Measurements from ENCODE around the gene CRYBB2.
"Not testable (repeated sequence)": the region's sequence is repeated elsewhere in the genome, so short reads cannot be mapped to it uniquely, and the experiment has no call there.

Gene CRYBB2

DNA sequence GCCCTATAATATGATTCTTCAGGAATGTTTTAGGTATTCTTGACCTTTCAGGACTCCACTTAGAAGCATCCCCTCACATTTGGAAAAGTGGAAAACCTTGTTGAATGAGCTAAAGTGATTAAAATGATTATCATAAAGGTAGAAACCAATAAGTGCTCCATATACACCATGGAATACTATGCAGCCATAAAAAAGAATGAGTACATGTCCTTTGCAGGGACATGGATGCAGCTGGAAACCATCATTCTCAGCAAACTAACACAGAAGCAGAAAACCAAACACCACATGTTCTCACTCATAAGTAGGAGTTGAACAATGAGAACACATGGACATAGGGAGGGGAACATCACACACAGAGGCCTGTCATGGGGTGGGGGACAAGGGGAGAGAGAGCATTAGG is 14.3 kb downstream of the CRYBB2 start:
- not testable (repeated sequence) for DNase-seq (ENCODE audit: low read depth in 3 of 3)

DNA sequence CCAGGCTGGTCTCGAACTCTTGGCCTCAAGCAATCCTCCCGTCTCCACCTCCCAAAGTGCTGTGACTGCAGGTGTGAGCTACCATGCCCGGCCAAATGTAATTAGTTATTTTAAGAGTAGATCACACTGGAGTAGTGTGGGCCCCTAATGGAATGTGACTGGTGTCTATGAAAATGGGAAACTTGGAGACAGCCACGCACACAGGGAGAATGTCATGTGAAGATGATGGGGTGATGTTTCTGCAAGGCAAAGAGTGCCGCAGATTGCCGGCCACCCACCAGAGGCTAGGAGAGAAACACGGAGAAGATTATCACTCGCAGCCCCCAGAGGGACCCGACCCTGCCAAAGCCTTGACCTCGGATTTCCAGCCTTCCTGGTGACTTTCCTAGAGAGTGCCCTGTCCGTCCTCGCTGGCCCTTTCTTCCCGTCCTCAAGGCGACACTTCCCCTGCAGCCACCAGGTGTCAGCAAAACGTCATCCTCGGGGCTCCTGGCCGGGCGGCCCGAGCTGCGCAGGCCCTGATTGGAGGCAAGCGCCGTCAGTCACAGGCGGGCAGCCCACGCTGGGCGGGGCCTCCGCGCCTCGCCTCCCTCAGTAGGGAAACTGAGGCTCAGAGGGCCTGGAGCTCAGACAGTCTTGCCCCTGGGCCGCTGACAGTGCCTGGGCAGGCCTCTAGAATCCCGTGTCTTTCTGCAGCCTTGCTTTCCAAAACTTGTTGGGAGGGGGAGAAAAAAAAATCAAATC is 16.3 kb downstream of the CRYBB2 start:
- peak in 2 of 3 experiments; percentile 22 to 36 for DNase-seq (ENCODE audit: low read depth in 3 of 3)

DNA sequence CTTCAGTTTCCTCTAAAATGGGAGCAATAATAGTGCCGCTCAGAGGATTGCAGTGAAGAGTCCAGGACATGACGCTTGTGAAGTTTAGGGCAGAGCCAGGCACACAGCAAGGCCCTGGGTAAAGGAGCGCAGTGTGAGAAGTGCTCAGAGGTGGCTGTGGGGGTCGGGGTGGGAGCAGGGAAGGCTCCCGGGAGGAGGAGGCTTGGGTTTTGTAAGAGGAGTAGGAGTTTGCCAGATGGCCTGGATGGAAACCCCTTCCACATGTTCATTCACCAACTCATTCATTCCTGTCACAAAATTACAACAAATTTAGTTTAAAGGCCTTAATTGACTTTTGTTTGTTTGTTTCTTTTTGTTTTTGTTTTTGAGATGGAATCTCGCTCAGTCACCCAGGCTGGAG is 17.0 kb downstream of the CRYBB2 start:
- DNase-seq (ENCODE audit: low read depth in 3 of 3) = no peak

DNA sequence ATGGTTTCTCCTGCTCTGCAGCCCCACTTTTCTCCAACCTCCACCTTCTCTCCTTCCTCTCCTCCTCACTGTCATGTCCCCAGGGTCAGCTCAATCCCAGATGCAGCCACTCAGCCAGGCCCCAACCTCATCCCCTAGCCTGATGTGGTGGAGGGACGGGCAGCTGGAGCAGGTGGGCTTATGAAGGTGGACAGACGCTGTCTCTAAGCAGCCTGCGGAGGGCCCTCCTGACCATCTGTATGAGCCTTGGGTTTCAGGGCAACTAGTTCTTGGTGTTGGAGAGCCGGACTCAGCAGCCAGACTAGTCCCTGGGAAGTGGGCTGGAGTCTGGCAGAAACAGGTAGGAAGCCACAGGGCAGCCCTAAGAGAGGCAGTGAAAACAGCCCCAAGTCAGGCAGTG is 18.1 kb downstream of the CRYBB2 start:
- DNase-seq (ENCODE audit: low read depth in 3 of 3) = no peak

DNA sequence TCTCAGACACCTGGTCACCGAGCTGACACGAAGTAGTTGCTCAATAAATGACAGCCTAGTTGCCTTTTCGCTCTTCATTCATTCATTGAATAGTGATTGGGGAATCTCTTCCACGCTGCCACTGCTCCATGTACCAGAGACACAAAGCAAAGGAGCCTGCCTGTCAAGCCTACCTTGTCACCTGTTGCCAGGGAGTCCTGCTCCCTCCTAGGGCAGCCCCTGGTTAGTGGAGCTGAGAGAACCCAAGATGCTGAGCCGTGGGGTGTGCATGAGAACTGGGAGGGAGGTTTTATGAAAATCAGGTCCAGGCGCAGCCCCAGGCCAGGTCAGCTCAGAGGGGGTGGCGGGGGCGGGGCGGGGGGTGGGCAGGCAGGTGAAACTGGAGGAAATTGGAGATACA is 18.6 kb downstream of the CRYBB2 start:
- DNase-seq (ENCODE audit: low read depth in 3 of 3) = not testable (repeated sequence)

DNA sequence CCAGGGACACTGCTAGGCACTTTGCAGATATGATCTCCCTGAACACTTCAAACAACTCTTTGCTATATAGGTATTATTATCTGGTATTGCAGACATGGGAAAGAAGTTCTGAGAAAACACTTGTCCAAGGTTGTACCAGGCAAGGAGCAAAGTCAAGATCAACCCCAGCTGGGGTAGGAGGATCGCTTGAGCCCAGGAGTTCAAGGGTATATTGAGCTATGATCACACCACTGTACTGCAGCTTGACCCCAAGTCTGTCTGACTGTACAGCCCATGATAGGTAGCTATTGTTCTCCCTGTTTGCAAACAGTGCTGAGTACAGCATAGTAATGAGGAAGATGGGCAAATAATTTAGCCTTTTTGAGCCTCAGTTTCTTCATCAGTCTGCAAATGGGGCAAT is 35.7 kb downstream of the CRYBB2 start:
- not testable (repeated sequence) for DNase-seq (ENCODE audit: low read depth in 3 of 3)

DNA sequence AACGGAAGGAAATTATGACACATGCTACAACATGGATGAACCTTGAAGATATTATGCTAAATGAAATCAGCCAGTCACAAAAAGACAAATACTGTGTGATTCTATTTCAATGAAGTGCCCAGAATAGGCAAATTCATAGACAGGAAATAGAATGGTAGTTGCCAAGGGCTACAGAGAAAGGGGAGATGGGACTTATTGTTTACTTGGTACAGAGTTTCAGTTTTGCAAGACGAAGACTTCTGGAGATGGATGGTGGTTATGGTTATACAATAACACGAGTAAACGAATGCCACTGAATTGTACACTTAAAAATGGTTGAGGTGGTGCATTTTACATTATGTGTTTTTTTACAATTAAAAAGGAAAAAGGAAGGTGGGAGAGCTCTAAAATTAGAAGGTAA is 48.1 kb downstream of the CRYBB2 start:
- DNase-seq (ENCODE audit: low read depth in 3 of 3) = not testable (repeated sequence)

DNA sequence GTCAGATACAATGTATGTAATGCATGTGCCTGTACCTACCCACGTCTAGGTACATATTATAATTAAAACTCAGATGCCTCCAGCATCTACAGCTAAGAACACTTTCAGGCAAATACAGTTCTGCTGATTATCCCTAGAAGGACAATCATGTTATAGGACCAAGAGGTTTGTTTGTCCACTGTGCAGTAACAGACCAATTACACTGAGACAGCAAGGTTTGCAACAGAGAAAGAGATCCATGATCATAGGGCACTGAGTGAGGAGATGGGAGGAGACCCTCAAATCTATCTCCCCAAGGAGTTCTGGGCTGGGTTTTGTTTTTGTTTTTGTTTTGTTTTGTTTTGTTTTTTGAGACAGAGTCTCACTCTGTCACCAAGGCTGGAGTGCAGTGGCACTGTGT is 49.5 kb downstream of the CRYBB2 start:
- DNase-seq (ENCODE audit: low read depth in 3 of 3) = not testable (repeated sequence)

DNA sequence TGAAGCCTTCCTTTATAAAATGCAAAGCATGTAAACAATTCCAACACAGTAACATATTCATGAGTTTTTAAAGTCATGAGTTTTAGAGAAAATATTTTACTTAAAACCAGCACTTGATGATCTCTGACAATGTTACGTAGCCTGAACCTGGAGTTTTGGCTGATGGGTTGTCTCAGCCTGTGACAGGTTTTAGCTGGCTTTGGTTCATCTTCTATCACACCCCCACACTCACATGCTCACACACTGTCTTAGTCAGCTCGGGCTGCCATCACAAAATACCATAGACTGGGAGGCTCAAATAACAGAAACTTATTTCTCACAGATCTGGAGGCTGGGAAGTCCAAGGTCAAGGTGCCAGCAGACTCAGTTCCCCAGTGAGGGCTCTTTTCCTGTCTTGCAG is 50.6 kb downstream of the CRYBB2 start:
- not testable (repeated sequence) for DNase-seq (ENCODE audit: low read depth in 3 of 3)

DNA sequence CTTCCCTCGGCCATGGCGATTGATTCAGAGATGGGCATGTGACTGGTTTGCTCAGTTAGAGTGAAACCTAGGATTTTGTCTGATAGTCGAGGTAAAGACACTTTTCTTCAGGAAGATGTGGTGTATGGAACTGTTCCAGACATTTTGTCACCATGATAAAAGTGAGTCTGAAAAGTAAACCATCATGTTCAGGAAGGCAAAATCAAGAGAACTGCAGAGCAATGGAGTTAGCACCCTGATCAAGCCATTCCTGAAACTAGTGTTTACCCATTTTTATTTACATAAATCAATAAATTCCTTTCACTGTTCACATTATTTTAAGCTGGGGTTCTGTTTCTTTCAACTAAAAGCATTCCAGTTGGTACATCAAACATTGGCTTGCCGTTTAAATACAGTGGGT is 53.8 kb downstream of the CRYBB2 start:
- DNase-seq (ENCODE audit: low read depth in 3 of 3) = not testable (repeated sequence)

DNA sequence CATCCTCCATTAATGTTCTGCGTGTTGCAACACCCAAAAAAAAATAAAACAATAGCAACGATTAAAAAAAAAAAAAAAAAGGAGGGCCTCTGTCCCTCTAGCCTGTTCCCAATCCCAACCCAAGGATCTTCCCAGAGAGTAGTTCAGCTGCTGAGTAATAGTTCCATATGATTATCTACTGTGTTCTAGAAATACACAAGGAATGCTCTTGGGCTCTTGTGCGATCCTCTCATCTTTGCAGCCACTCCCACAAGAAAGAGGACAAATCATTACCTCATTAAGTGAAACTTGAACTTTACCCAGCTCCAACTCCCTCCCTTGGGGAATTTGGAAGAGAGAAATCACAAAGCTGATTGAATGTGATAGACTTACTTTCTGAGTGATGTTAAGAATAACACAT is 54.5 kb downstream of the CRYBB2 start:
- DNase-seq (ENCODE audit: low read depth in 3 of 3) = not testable (repeated sequence)

DNA sequence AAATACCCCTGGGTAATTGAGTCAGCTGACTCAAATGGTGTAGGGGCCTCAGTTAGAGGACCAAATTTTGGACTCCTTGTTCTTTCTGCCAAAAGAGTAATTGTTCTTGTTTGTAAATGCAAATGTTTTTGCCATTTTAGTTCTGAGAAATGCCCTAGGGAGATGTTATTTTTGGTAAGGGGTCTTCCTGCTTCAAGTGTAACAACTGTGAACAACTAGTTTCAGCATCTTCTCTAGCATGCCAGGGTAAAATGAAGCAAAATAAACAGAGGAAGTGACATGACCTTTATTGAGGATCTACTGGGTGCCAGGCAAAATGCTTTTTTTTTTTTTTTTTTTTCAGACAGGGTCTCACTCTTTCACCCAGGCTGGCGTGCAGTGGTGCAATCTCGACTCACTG is 60.7 kb downstream of the CRYBB2 start:
- DNase-seq (ENCODE audit: low read depth in 3 of 3) = not testable (repeated sequence)
